Testis (tissue), 2 donors: ENCODE measurements around the gene ZNF705A.
"Not testable (repeated sequence)": the region's sequence is repeated elsewhere in the genome, so short reads cannot be mapped to it uniquely, and the experiment has no call there.

ENCODE experiments used
- POLR2A ChIP-seq: fragments of 450-650 bp; IDR thresholded peaks from one replicate; pipeline ENCODE4 v1.6.1; 2017; ENCODE audit warnings: antibody characterized with exemption, mild to moderate bottlenecking, moderate library complexity
- TF ChIP-seq, protein P1 (sequence below), 3 experiments: fragments of 450-650 bp in 2 of 3; fragments of 200-600 bp in 1 of 3; sonication (generic) in 1 of 3; IDR thresholded peaks; one replicate each; pipeline ENCODE4 v1.5.1; 2016 to 2019; ENCODE audit warnings: antibody characterized with exemption in 3 of 3, mild to moderate bottlenecking in 2 of 3, moderate library complexity in 1 of 3

DNA sequence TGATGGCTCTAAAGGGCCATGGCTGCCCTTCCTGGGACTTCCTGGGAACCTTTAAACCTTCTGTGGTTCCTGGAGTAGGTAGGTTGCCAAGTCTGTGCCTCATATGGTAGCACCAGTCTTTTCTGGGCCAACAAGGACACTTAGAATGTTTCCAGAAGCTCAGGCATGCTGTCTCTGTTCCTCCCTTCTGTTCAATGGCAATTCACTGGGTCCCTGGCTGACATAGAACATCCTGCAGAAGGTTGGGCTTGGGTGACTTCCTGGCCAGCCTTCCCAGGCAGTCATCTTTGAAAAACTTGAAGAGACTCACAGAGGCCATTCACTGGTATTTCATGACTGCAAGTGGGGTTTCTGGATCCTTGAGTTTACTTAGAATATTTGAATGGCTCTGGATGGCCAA is 24.5 kb downstream of the ZNF705A start:
- TF ChIP-seq, protein P1, sequence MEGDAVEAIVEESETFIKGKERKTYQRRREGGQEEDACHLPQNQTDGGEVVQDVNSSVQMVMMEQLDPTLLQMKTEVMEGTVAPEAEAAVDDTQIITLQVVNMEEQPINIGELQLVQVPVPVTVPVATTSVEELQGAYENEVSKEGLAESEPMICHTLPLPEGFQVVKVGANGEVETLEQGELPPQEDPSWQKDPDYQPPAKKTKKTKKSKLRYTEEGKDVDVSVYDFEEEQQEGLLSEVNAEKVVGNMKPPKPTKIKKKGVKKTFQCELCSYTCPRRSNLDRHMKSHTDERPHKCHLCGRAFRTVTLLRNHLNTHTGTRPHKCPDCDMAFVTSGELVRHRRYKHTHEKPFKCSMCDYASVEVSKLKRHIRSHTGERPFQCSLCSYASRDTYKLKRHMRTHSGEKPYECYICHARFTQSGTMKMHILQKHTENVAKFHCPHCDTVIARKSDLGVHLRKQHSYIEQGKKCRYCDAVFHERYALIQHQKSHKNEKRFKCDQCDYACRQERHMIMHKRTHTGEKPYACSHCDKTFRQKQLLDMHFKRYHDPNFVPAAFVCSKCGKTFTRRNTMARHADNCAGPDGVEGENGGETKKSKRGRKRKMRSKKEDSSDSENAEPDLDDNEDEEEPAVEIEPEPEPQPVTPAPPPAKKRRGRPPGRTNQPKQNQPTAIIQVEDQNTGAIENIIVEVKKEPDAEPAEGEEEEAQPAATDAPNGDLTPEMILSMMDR (IDR thresholded peaks at IDR 0.05), result not testable (repeated sequence)
- not testable (repeated sequence) for TF ChIP-seq POLR2A
